ENCODE data around the gene ARHGAP5.

ARHGAP5 gene

GRCh38 chr14:32077081-32078022 lies at the start of gene ARHGAP5:
Gene ARHGAP5 (plus strand): TSS chr14:32077304. CDS start chr14:32090670, 13,366 bp downstream.
- Histone ChIP-seq H3K4me1 (ENCODE audit: control insufficient read depth in 1 of 2, insufficient read depth in 2 of 2, low read length in 2 of 2) (peaks cover 15 to 23% of the 10 kb centered on the region in 2 donors), H3K9me3 (ENCODE audit: control insufficient read depth in 1 of 2, low read length in 2 of 2) (no peaks in the 10 kb centered on the region), H3K4me3 (ENCODE audit: low read depth in 1 of 2, low read length in 2 of 2) (peak within 1 kb of the TSS; percentile 92 to 100)

GRCh38 chr14:32028599-32028998 lies 48.5 kb upstream of the ARHGAP5 start:
- no peaks in the 10 kb centered on the region for H3K36me3 ChIP-seq (ENCODE audit: control insufficient read depth in 1 of 2, insufficient read depth in 2 of 2, low read length in 2 of 2)
- H3K9me3 ChIP-seq (ENCODE audit: control insufficient read depth in 1 of 2, low read length in 2 of 2): no peaks in the 10 kb centered on the region
- no peak overlapping the region for H3K4me3 ChIP-seq (ENCODE audit: low read depth in 1 of 2, low read length in 2 of 2)
- no peaks in the 10 kb centered on the region for H3K4me1 ChIP-seq (ENCODE audit: control insufficient read depth in 1 of 2, insufficient read depth in 2 of 2, low read length in 2 of 2)
- H3K27ac ChIP-seq (ENCODE audit: low read length): no peak overlapping the region
- H3K27me3 ChIP-seq (ENCODE audit: low read depth, low read length): no peaks in the 10 kb centered on the region

More at GRCh38 chr14:32077081-32078022, at the start of gene ARHGAP5:
- Histone ChIP-seq H3K27ac (ENCODE audit: low read length) (peak within 1 kb of the TSS; percentile 99), H3K36me3 (ENCODE audit: control insufficient read depth in 1 of 2, insufficient read depth in 2 of 2, low read length in 2 of 2) (peaks cover 0 to 4% of the 10 kb centered on the region in 2 donors), H3K27me3 (ENCODE audit: low read depth, low read length) (no peaks in the 10 kb centered on the region)

GRCh38 chr14:32033543-32033942 lies 43.6 kb upstream of the ARHGAP5 start:
- H3K36me3 ChIP-seq (ENCODE audit: control insufficient read depth in 1 of 2, insufficient read depth in 2 of 2, low read length in 2 of 2): no peaks in the 10 kb centered on the region
- H3K4me1 ChIP-seq (ENCODE audit: control insufficient read depth in 1 of 2, insufficient read depth in 2 of 2, low read length in 2 of 2): no peaks in the 10 kb centered on the region
- H3K9me3 ChIP-seq (ENCODE audit: control insufficient read depth in 1 of 2, low read length in 2 of 2): no peaks in the 10 kb centered on the region
- H3K27ac ChIP-seq (ENCODE audit: low read length): no peak overlapping the region
- H3K27me3 ChIP-seq (ENCODE audit: low read depth, low read length): no peaks in the 10 kb centered on the region
- no peak overlapping the region for H3K4me3 ChIP-seq (ENCODE audit: low read depth in 1 of 2, low read length in 2 of 2)

GRCh38 chr14:32038876-32039275 lies 38.2 kb upstream of the ARHGAP5 start:
- H3K4me1 ChIP-seq (ENCODE audit: control insufficient read depth in 1 of 2, insufficient read depth in 2 of 2, low read length in 2 of 2): no peaks in the 10 kb centered on the region
- H3K4me3 ChIP-seq (ENCODE audit: low read depth in 1 of 2, low read length in 2 of 2): no peak overlapping the region
- no peak overlapping the region for H3K27ac ChIP-seq (ENCODE audit: low read length)
- H3K27me3 ChIP-seq (ENCODE audit: low read depth, low read length): no peaks in the 10 kb centered on the region
- no peaks in the 10 kb centered on the region for H3K9me3 ChIP-seq (ENCODE audit: control insufficient read depth in 1 of 2, low read length in 2 of 2)
- H3K36me3 ChIP-seq (ENCODE audit: control insufficient read depth in 1 of 2, insufficient read depth in 2 of 2, low read length in 2 of 2): no peaks in the 10 kb centered on the region

GRCh38 chr14:32039401-32040030 lies 37.6 kb upstream of the ARHGAP5 start:
- no peaks in the 10 kb centered on the region for H3K4me1 ChIP-seq (ENCODE audit: control insufficient read depth in 1 of 2, insufficient read depth in 2 of 2, low read length in 2 of 2)
- H3K9me3 ChIP-seq (ENCODE audit: control insufficient read depth in 1 of 2, low read length in 2 of 2): no peaks in the 10 kb centered on the region
- H3K36me3 ChIP-seq (ENCODE audit: control insufficient read depth in 1 of 2, insufficient read depth in 2 of 2, low read length in 2 of 2): no peaks in the 10 kb centered on the region
- no peak overlapping the region for H3K4me3 ChIP-seq (ENCODE audit: low read depth in 1 of 2, low read length in 2 of 2)
- no peaks in the 10 kb centered on the region for H3K27me3 ChIP-seq (ENCODE audit: low read depth, low read length)
- H3K27ac ChIP-seq (ENCODE audit: low read length): no peak overlapping the region

DNA sequence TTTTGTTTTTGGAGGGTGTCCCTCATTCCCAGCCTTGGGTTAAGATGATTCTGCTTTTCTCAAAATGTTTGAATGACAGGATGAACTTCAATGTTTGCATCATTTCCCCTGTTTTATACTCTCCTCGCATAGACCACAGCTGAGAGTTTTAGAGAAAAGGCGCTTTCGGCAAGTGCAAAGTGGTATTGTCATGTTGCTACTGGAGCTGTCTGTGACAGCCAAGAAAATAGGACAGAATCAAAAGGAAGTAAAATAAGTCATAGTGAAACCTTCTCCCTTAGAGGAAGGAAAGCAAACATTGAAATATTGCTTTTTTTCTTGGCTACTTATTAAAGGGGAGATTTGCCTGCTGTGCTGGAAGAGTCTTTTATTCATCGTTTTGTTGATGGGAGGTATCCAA lies 33.5 kb upstream of the ARHGAP5 start:
- Histone ChIP-seq H3K4me3 (ENCODE audit: low read depth in 1 of 2, low read length in 2 of 2) (no peak overlapping the region), H3K9me3 (ENCODE audit: control insufficient read depth in 1 of 2, low read length in 2 of 2) (no peaks in the 10 kb centered on the region), H3K27ac (ENCODE audit: low read length) (no peak overlapping the region), H3K36me3 (ENCODE audit: control insufficient read depth in 1 of 2, insufficient read depth in 2 of 2, low read length in 2 of 2) (no peaks in the 10 kb centered on the region), H3K4me1 (ENCODE audit: control insufficient read depth in 1 of 2, insufficient read depth in 2 of 2, low read length in 2 of 2) (no peaks in the 10 kb centered on the region), H3K27me3 (ENCODE audit: low read depth, low read length) (no peaks in the 10 kb centered on the region)

DNA sequence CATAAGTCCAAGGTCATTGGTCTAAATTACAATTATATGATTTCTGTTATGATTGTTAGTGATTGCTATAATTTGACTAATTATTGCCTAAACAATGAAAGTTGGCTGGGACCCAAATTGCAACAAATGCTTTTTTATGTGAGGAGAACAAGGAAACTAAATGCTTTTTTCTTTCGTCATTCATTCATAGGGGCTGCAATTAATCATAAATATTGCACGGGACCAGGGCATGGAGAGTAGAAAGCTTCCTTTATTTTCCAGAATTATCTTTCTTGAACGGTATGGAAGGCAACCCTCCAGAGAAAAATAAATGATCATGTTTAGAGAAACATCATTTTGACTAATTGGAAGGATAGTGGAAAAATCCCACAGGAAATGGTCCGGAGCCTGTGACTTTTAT lies 32.6 kb upstream of the ARHGAP5 start:
- no peak overlapping the region for H3K4me3 ChIP-seq (ENCODE audit: low read depth in 1 of 2, low read length in 2 of 2)
- no peaks in the 10 kb centered on the region for H3K36me3 ChIP-seq (ENCODE audit: control insufficient read depth in 1 of 2, insufficient read depth in 2 of 2, low read length in 2 of 2)
- H3K9me3 ChIP-seq (ENCODE audit: control insufficient read depth in 1 of 2, low read length in 2 of 2): no peaks in the 10 kb centered on the region
- H3K4me1 ChIP-seq (ENCODE audit: control insufficient read depth in 1 of 2, insufficient read depth in 2 of 2, low read length in 2 of 2): no peaks in the 10 kb centered on the region
- H3K27me3 ChIP-seq (ENCODE audit: low read depth, low read length): no peaks in the 10 kb centered on the region
- H3K27ac ChIP-seq (ENCODE audit: low read length): no peak overlapping the region

DNA sequence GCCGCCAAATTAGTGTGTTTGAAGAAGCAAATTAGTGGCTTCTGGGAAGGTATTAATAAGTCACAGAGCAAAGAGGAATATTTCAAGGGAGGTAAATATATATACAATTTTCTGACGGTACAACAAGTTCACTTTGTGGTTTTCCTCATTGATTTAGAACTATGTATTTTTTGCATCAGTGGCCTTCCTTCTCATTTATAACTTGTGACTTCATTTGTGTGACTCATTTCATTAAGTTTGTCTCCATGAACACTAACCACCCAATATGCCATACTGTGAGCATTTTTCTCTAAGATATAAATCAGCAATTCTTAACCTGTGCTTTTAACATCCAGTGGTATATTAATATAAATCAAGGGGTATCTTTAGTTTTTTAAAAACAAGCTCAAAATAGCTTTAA lies 29.3 kb upstream of the ARHGAP5 start:
- no peak overlapping the region for H3K27ac ChIP-seq (ENCODE audit: low read length)
- H3K4me3 ChIP-seq (ENCODE audit: low read depth in 1 of 2, low read length in 2 of 2): no peak overlapping the region
- no peaks in the 10 kb centered on the region for H3K4me1 ChIP-seq (ENCODE audit: control insufficient read depth in 1 of 2, insufficient read depth in 2 of 2, low read length in 2 of 2)
- H3K9me3 ChIP-seq (ENCODE audit: control insufficient read depth in 1 of 2, low read length in 2 of 2): no peaks in the 10 kb centered on the region
- no peaks in the 10 kb centered on the region for H3K36me3 ChIP-seq (ENCODE audit: control insufficient read depth in 1 of 2, insufficient read depth in 2 of 2, low read length in 2 of 2)
- H3K27me3 ChIP-seq (ENCODE audit: low read depth, low read length): no peaks in the 10 kb centered on the region

GRCh38 chr14:32049361-32050088 lies 27.6 kb upstream of the ARHGAP5 start:
- Histone ChIP-seq H3K4me3 (ENCODE audit: low read depth in 1 of 2, low read length in 2 of 2) (no peak overlapping the region), H3K4me1 (ENCODE audit: control insufficient read depth in 1 of 2, insufficient read depth in 2 of 2, low read length in 2 of 2) (no peaks in the 10 kb centered on the region), H3K27ac (ENCODE audit: low read length) (no peak overlapping the region), H3K27me3 (ENCODE audit: low read depth, low read length) (no peaks in the 10 kb centered on the region), H3K9me3 (ENCODE audit: control insufficient read depth in 1 of 2, low read length in 2 of 2) (no peaks in the 10 kb centered on the region), H3K36me3 (ENCODE audit: control insufficient read depth in 1 of 2, insufficient read depth in 2 of 2, low read length in 2 of 2) (no peaks in the 10 kb centered on the region)

- Histone ChIP-seq H3K4me1 (ENCODE audit: control insufficient read depth in 1 of 2, insufficient read depth in 2 of 2, low read length in 2 of 2) (no peaks in the 10 kb centered on the region), H3K27me3 (ENCODE audit: low read depth, low read length) (no peaks in the 10 kb centered on the region), H3K27ac (ENCODE audit: low read length) (no peak overlapping the region), H3K36me3 (ENCODE audit: control insufficient read depth in 1 of 2, insufficient read depth in 2 of 2, low read length in 2 of 2) (no peaks in the 10 kb centered on the region), H3K9me3 (ENCODE audit: control insufficient read depth in 1 of 2, low read length in 2 of 2) (no peaks in the 10 kb centered on the region), H3K4me3 (ENCODE audit: low read depth in 1 of 2, low read length in 2 of 2) (no peak overlapping the region)
These were observed 26.2 kb upstream of the ARHGAP5 start for GRCh38 chr14:32050878-32051277.

GRCh38 chr14:32054536-32054935 lies 22.6 kb upstream of the ARHGAP5 start:
- Histone ChIP-seq H3K27ac (ENCODE audit: low read length) (no peak overlapping the region), H3K4me3 (ENCODE audit: low read depth in 1 of 2, low read length in 2 of 2) (no peak overlapping the region), H3K4me1 (ENCODE audit: control insufficient read depth in 1 of 2, insufficient read depth in 2 of 2, low read length in 2 of 2) (no peaks in the 10 kb centered on the region), H3K9me3 (ENCODE audit: control insufficient read depth in 1 of 2, low read length in 2 of 2) (no peaks in the 10 kb centered on the region), H3K27me3 (ENCODE audit: low read depth, low read length) (no peaks in the 10 kb centered on the region), H3K36me3 (ENCODE audit: control insufficient read depth in 1 of 2, insufficient read depth in 2 of 2, low read length in 2 of 2) (no peaks in the 10 kb centered on the region)

Measured in muscle layer of duodenum (tissue), 2 donors.